Measurements from ENCODE around the gene SBF2.

DNA sequence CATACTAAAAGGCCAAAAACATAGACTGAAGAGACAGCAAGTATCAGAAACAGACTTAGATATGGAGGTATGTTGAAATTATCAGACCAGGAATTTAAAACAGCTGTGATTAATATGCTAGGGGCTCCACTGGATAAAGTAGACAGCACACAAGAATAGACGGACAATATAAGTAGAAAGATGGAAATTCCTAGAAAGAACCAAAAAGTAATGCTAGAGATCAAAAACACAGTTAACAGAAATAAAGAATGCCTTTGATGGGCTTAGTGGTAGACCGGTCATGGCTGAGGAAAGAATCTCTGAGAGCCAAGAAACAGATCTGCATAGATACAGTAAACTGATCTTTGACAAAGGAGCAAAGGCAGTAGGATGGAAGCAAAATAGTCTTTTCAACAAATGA, 380.0 kb downstream of the SBF2 start:
- TF ChIP-seq, protein P1, sequence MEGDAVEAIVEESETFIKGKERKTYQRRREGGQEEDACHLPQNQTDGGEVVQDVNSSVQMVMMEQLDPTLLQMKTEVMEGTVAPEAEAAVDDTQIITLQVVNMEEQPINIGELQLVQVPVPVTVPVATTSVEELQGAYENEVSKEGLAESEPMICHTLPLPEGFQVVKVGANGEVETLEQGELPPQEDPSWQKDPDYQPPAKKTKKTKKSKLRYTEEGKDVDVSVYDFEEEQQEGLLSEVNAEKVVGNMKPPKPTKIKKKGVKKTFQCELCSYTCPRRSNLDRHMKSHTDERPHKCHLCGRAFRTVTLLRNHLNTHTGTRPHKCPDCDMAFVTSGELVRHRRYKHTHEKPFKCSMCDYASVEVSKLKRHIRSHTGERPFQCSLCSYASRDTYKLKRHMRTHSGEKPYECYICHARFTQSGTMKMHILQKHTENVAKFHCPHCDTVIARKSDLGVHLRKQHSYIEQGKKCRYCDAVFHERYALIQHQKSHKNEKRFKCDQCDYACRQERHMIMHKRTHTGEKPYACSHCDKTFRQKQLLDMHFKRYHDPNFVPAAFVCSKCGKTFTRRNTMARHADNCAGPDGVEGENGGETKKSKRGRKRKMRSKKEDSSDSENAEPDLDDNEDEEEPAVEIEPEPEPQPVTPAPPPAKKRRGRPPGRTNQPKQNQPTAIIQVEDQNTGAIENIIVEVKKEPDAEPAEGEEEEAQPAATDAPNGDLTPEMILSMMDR (IDR thresholded peaks at IDR 0.05) = no peak
- TF ChIP-seq POLR2A (IDR thresholded peaks at IDR 0.05) = no peak
